PC-9 (cell line): ENCODE data around the gene BMP8A. TPM values are rescaled to one million over a fixed set of nuclear protein-coding genes. Genes with fewer than 3 reads are reported as not detected.
"Not testable (repeated sequence)": the region's sequence is repeated elsewhere in the genome, so short reads cannot be mapped to it uniquely, and the experiment has no call there.

Experiments
- BruUV-seq: library from RNA; stranded (reverse); fragments of 400-500 nt; replicated peaks from 2 replicates; lab custom pipeline; 2021; lab: Mats Ljungman, UMichigan
- CTCF ChIA-PET: fragments of 300-600 bp; sonication (Branson Sonifier 250); formaldehyde crosslinking; loops from one replicate; lab custom pipeline; 2022; ENCODE audit warnings: antibody characterized with exemption; lab: Charles Lee
- POLR2A ChIA-PET: fragments of 300-600 bp; sonication (Branson Sonifier 250); formaldehyde crosslinking; loops from one replicate; lab custom pipeline; 2022; ENCODE audit warnings: antibody characterized with exemption; ENCODE audit not compliant: unreplicated experiment; lab: Charles Lee
- DNase-seq, 2 experiments: peaks; one replicate each; pipeline versions ENCODE4 v3.0.0 to v3.0.0-alpha.2; 2015 to 2022; ENCODE audit warnings: mixed read lengths in 1 of 2
- H2AFZ ChIP-seq: fragments of 200-600 bp; sonication (generic); 2 replicates; pipeline ENCODE4 v1.8.1; 2017; ENCODE audit warnings: antibody characterized with exemption
- H3F3A ChIP-seq: fragments of 200-600 bp; sonication (generic); 2 replicates; pipeline ENCODE4 v1.8.1; 2017; ENCODE audit warnings: antibody characterized with exemption, mild to moderate bottlenecking, low read depth; ENCODE audit not compliant: insufficient read depth
- H3K27ac ChIP-seq: fragments of 200-600 bp; sonication (generic); 2 replicates; pipeline ENCODE4 v1.6.1; 2016; ENCODE audit warnings: mixed run types
- H3K27me3 ChIP-seq: fragments of 200-600 bp; sonication (generic); 2 replicates; pipeline ENCODE4 v1.6.1; 2016; ENCODE audit warnings: low read depth, mixed run types; ENCODE audit not compliant: insufficient read depth
- H3K36me3 ChIP-seq: fragments of 200-600 bp; sonication (generic); 2 replicates; pipeline ENCODE4 v1.6.1; 2016; ENCODE audit warnings: low read depth, mixed run types
- H3K4me1 ChIP-seq: fragments of 200-600 bp; sonication (generic); replicated peaks from 2 replicates; pipeline ENCODE4 v1.6.1; 2016; ENCODE audit warnings: mixed run types; ENCODE audit not compliant: insufficient read depth
- H3K4me2 ChIP-seq: fragments of 200-600 bp; sonication (generic); 2 replicates; pipeline ENCODE4 v1.6.1; 2017; ENCODE audit warnings: mixed run types
- H3K4me3 ChIP-seq: fragments of 200-600 bp; sonication (generic); 2 replicates; pipeline ENCODE4 v1.6.1; 2016; ENCODE audit warnings: mixed run types
- H3K79me2 ChIP-seq: fragments of 200-600 bp; sonication (generic); 2 replicates; pipeline ENCODE4 v1.6.1; 2017; ENCODE audit warnings: low read depth, mixed run types
- H3K9me2 ChIP-seq: fragments of 200-600 bp; sonication (generic); 2 replicates; pipeline ENCODE4 v1.8.1; 2017; ENCODE audit warnings: mild to moderate bottlenecking; ENCODE audit not compliant: insufficient read depth
- H3K9me3 ChIP-seq: fragments of 200-600 bp; sonication (generic); 2 replicates; pipeline ENCODE4 v1.8.1; 2016; ENCODE audit warnings: low read depth; ENCODE audit not compliant: insufficient read depth
- H4K20me1 ChIP-seq: fragments of 200-600 bp; sonication (generic); 2 replicates; pipeline ENCODE4 v1.8.1; 2017; ENCODE audit not compliant: insufficient read depth
- CTCF ChIP-seq: fragments of 200-600 bp; sonication (generic); conservative IDR thresholded peaks from 2 replicates; pipeline ENCODE4 v1.6.1; 2017; ENCODE audit warnings: mixed run types, antibody characterized with exemption, mild to moderate bottlenecking, moderate library complexity
- EZH2 ChIP-seq: fragments of 200-600 bp; sonication (generic); IDR thresholded peaks from 2 replicates; pipeline ENCODE4 v1.8.0; 2017; ENCODE audit warnings: antibody characterized with exemption, low read depth
- intact Hi-C: fragments of 100-400 bp; cut with micrococcal nuclease; formaldehyde crosslinking; loops from one replicate; pipeline ENCODE4 v1.10.0; 2022; ENCODE audit not compliant: unreplicated experiment
- total RNA-seq: library from RNA; stranded (reverse); gene quantifications from 2 replicates; pipeline ENCODE4 v1.2.3, GENCODE V29; 2021

The BMP8A gene
- total RNA-seq, 1 experiment from 2014 or later = 0.31 TPM

GRCh38 chr1:39458991-39459390 lies 32.4 kb upstream of the BMP8A start:
- peaks cover 38% of the 10 kb centered on the region for H3K36me3 ChIP-seq
- no peaks in the 10 kb centered on the region for H3F3A ChIP-seq
- H3K4me1 ChIP-seq = no peaks in the 10 kb centered on the region
- H3K27me3 ChIP-seq = no peaks in the 10 kb centered on the region
- no peak overlapping the region for H3K4me2 ChIP-seq
- ChIA-PET CTCF (no interaction called here), POLR2A (no interaction called here)
- H3K9me2 ChIP-seq = no peaks in the 10 kb centered on the region
- intact Hi-C loops = no loop called here
- TF ChIP-seq EZH2 = no peak
- TF ChIP-seq CTCF = no peak
- no peak overlapping the region for H2AFZ ChIP-seq
- no peak for DNase-seq
- H3K9me3 ChIP-seq = no peaks in the 10 kb centered on the region
- H3K79me2 ChIP-seq = no peaks in the 10 kb centered on the region
- no TSS peak for BruUV-seq
- no peaks in the 10 kb centered on the region for H4K20me1 ChIP-seq
- no peak overlapping the region for H3K27ac ChIP-seq
- no peak overlapping the region for H3K4me3 ChIP-seq

- H3K36me3 ChIP-seq = peaks cover 24% of the 10 kb centered on the region; the same call in 1 of the 2 replicates
- intact Hi-C loops = no loop called here
- DNase-seq = no peak
These were observed 29.4 kb upstream of the BMP8A start for GRCh38 chr1:39462074-39462473.

GRCh38 chr1:39466413-39467107 lies 24.9 kb upstream of the BMP8A start:
- POLR2A ChIA-PET = no interaction called here
- BruUV-seq = no TSS peak
- H3K9me3 ChIP-seq = no peaks in the 10 kb centered on the region
- 0 out of 2 replicates have a peak, but pooled peaks cover 3% of the 10 kb centered on the region for H4K20me1 ChIP-seq
- H3K4me1 ChIP-seq = no peaks in the 10 kb centered on the region
- no peak for TF ChIP-seq EZH2
- TF ChIP-seq CTCF = no peak
- H3K4me3 ChIP-seq = no peak overlapping the region
- no peak overlapping the region for H3K4me2 ChIP-seq
- no peak for DNase-seq
- H3F3A ChIP-seq = no peaks in the 10 kb centered on the region
- H3K36me3 ChIP-seq = peaks cover 21% of the 10 kb centered on the region; the same call in 1 of the 2 replicates
- no peaks in the 10 kb centered on the region for H3K79me2 ChIP-seq
- no peaks in the 10 kb centered on the region for H3K27me3 ChIP-seq
- no peak overlapping the region for H2AFZ ChIP-seq
- H3K9me2 ChIP-seq = no peaks in the 10 kb centered on the region
- intact Hi-C loops = no loop called here
- H3K27ac ChIP-seq = no peak overlapping the region
- CTCF ChIA-PET = no interaction called here

More at GRCh38 chr1:39462074-39462473, 29.4 kb upstream of the BMP8A start:
- no peak overlapping the region for H3K4me3 ChIP-seq
- H4K20me1 ChIP-seq = 0 out of 2 replicates have a peak, but pooled peaks cover 3% of the 10 kb centered on the region
- ChIA-PET POLR2A (interaction anchor here (0.7 kb wide), 1 partner anchor 20 kb away, joined by 5 read pairs; no protein-coding TSS in a partner anchor), CTCF (no interaction called here)
- no peaks in the 10 kb centered on the region for H3K27me3 ChIP-seq
- no peaks in the 10 kb centered on the region for H3F3A ChIP-seq
- H3K27ac ChIP-seq = no peak overlapping the region
- H3K4me2 ChIP-seq = no peak overlapping the region
- no TSS peak for BruUV-seq
- H3K9me3 ChIP-seq = no peaks in the 10 kb centered on the region
- no peaks in the 10 kb centered on the region for H3K9me2 ChIP-seq
- H3K4me1 ChIP-seq = no peaks in the 10 kb centered on the region
- no peak overlapping the region for H2AFZ ChIP-seq
- TF ChIP-seq CTCF = no peak
- TF ChIP-seq EZH2 = no peak
- no peaks in the 10 kb centered on the region for H3K79me2 ChIP-seq

GRCh38 chr1:39467108-39467720 lies 24.2 kb upstream of the BMP8A start:
- DNase-seq, H3K9me2 ChIP-seq, H3K79me2 ChIP-seq, intact Hi-C loops, H2AFZ ChIP-seq, H3K27ac ChIP-seq, CTCF ChIA-PET, H3K4me1 ChIP-seq, POLR2A ChIA-PET, H4K20me1 ChIP-seq, BruUV-seq, H3K4me3 ChIP-seq, H3K9me3 ChIP-seq, H3F3A ChIP-seq, H3K27me3 ChIP-seq, H3K4me2 ChIP-seq: not testable (repeated sequence)
- H3K36me3 ChIP-seq = peaks cover 18% of the 10 kb centered on the region; the same call in 1 of the 2 replicates
